Thyroid gland (tissue), 4 donors: ENCODE data around the gene SPPL2C. TPM values are rescaled to one million over a fixed set of nuclear protein-coding genes. Genes with fewer than 3 reads are reported as not detected.

ENCODE experiments used
- DNase-seq, 2 donors: peaks; one replicate each; pipeline ENCODE4 v3.0.0-alpha.2; 2019
- H3K27ac ChIP-seq, 3 donors: fragments of 200-600 bp; sonication (generic); 1 replicate in 2 of 3; 2 replicates in 1 of 3; pipeline ENCODE4 v1.5.1; 2016 to 2019; ENCODE audit warnings: mild to moderate bottlenecking in 1 of 3, moderate library complexity in 1 of 3
- H3K27me3 ChIP-seq: fragments of 200-600 bp; sonication (generic); one replicate; pipeline ENCODE4 v1.5.1; 2019
- H3K36me3 ChIP-seq, 2 donors: fragments of 200-600 bp; sonication (generic); one replicate each; pipeline ENCODE4 v1.5.1; 2016 to 2019
- H3K4me1 ChIP-seq, 2 donors: fragments of 200-600 bp; sonication (generic); one replicate each; pipeline ENCODE4 v1.5.1; 2017 to 2019
- H3K4me3 ChIP-seq, 3 donors: fragments of 200-600 bp; sonication (generic); replicated peaks in 1 of 3; 1 replicate in 2 of 3; 2 replicates in 1 of 3; pipeline ENCODE4 v1.5.1; 2016; ENCODE audit warnings: mild to moderate bottlenecking in 1 of 3
- H3K9me3 ChIP-seq: fragments of 200-600 bp; sonication (generic); one replicate; pipeline ENCODE4 v1.5.1; 2017
- CTCF ChIP-seq, 6 experiments: fragments of 200-600 bp in 3 of 6; fragments of 450-650 bp in 3 of 6; sonication (generic) in 3 of 6; IDR thresholded peaks; one replicate each; pipeline ENCODE4 v1.5.1; 2016 to 2019; ENCODE audit warnings: antibody characterized with exemption in 6 of 6, mild to moderate bottlenecking in 2 of 6, inconsistent platforms in 1 of 6, moderate library complexity in 1 of 6
- POLR2A ChIP-seq, 2 donors: fragments of 450-650 bp; IDR thresholded peaks; one replicate each; pipeline ENCODE4 v1.6.1; 2017; ENCODE audit warnings: antibody characterized with exemption in 2 of 2, mild to moderate bottlenecking in 2 of 2, moderate library complexity in 1 of 2
- WGBS, 2 donors: methylation state at CpG; one replicate each; pipeline ENCODE4 v1.1.5; 2017; 5-methylcytosine and 5-hydroxymethylcytosine counted together
- intact Hi-C: fragments of 100-400 bp; cut with DNase I; formaldehyde crosslinking; loops from one replicate; pipeline ENCODE4 v1.15.1; 2023
- total RNA-seq, 4 donors: library from RNA; depleted of rRNA; stranded (reverse); fragments of >200 nt; gene quantifications; one replicate each; pipeline ENCODE4 v1.2.3, GENCODE V29; 2016

Gene SPPL2C
- total RNA-seq, 4 donors from 2014 or later, result 0.13 TPM; not detected in 3

GRCh38 chr17:45826919-45827588, 17.6 kb upstream of the SPPL2C start:
- DNase-seq, result no peak
- Histone ChIP-seq H3K9me3 (no peaks in the 10 kb centered on the region), H3K4me1 (no peaks in the 10 kb centered on the region), H3K4me3 (no peak overlapping the region), H3K27ac (no peak overlapping the region), H3K27me3 (no peaks in the 10 kb centered on the region), H3K36me3 (no peaks in the 10 kb centered on the region)
- intact Hi-C loops, result no loop called here
- 89% methylated on average over 16 of the region's 16 CpGs for WGBS, 2 donors
- TF ChIP-seq POLR2A (IDR thresholded peaks at IDR 0.05) (no peak), CTCF (IDR thresholded peaks at IDR 0.05) (no peak)

GRCh38 chr17:45828171-45828570, 16.5 kb upstream of the SPPL2C start:
- no peaks in the 10 kb centered on the region for H3K9me3 ChIP-seq
- intact Hi-C loops, result no loop called here
- WGBS, 2 donors, result 81 to 86% methylated on average over 9 of the region's 9 CpGs
- H3K27me3 ChIP-seq, result no peaks in the 10 kb centered on the region
- H3K27ac ChIP-seq, result no peak overlapping the region
- H3K4me3 ChIP-seq, result no peak overlapping the region
- no peak for TF ChIP-seq CTCF (IDR thresholded peaks at IDR 0.05)
- no peak for TF ChIP-seq POLR2A (IDR thresholded peaks at IDR 0.05)
- no peaks in the 10 kb centered on the region for H3K36me3 ChIP-seq
- H3K4me1 ChIP-seq, result no peaks in the 10 kb centered on the region
- DNase-seq, result no peak

DNA sequence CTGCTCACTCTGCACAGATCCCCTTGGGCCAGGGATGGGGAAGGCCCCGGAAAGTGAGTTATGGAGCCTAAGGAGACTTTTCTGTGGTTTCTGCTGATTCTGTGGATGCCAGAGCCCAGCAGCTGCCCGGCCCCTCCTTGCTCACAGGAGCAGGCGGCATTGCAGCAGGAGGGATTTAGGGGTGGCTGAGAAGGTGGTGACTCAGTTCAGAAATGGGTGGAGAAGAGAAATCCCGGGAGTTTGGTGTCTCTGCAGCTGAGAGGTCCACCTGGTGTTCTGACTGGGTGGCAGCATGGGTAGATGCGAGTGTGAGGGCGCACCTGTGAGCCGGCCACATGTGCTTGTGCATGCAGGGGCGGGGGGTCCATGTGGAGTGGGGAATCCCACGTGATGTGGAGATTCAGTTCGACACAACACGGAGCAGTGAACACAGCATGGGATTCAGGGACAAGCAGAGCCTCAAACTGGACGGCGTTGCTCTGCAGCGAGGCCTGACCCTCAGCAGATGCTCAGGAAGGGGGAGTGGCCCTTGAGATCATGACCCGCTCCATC, 16.0 kb upstream of the SPPL2C start:
- Histone ChIP-seq H3K27ac (no peak overlapping the region), H3K4me3 (no peak overlapping the region), H3K9me3 (no peaks in the 10 kb centered on the region), H3K36me3 (no peaks in the 10 kb centered on the region), H3K27me3 (no peaks in the 10 kb centered on the region), H3K4me1 (no peaks in the 10 kb centered on the region)
- intact Hi-C loops, result no loop called here
- DNase-seq, result no peak
- TF ChIP-seq POLR2A (IDR thresholded peaks at IDR 0.05) (no peak), CTCF (IDR thresholded peaks at IDR 0.05) (no peak)
- WGBS, 2 donors, result 70 to 86% methylated on average over 13 to 15 of the region's 15 CpGs

GRCh38 chr17:45833920-45834319, 10.8 kb upstream of the SPPL2C start:
- 50 to 69% methylated on average over 1 to 5 of the region's 6 CpGs for WGBS, 2 donors
- intact Hi-C loops, result loop anchor here (2.0 to 10.0 kb wide), 3 partner anchors 112 to 439 kb away; no protein-coding TSS in a partner anchor

More at GRCh38 chr17:45833920-45834319, 10.8 kb upstream of the SPPL2C start:
- Histone ChIP-seq H3K4me3 (no peak overlapping the region), H3K9me3 (no peaks in the 10 kb centered on the region), H3K27me3 (no peaks in the 10 kb centered on the region), H3K4me1 (no peaks in the 10 kb centered on the region), H3K36me3 (no peaks in the 10 kb centered on the region), H3K27ac (no peak overlapping the region)
- DNase-seq, result no peak
- TF ChIP-seq CTCF (IDR thresholded peaks at IDR 0.05), result no peak
- no peak for TF ChIP-seq POLR2A (IDR thresholded peaks at IDR 0.05)
